HUDEP-2 (cell line): Measurements from ENCODE around the gene NUDT3.

Source experiments
- DNase-seq, 76 experiments: peaks; one replicate each; lab custom pipeline; 2025; ENCODE audit not compliant: unreplicated experiment in 76 of 76; lab: John Stamatoyannopoulos, UW

NUDT3 gene

DNA sequence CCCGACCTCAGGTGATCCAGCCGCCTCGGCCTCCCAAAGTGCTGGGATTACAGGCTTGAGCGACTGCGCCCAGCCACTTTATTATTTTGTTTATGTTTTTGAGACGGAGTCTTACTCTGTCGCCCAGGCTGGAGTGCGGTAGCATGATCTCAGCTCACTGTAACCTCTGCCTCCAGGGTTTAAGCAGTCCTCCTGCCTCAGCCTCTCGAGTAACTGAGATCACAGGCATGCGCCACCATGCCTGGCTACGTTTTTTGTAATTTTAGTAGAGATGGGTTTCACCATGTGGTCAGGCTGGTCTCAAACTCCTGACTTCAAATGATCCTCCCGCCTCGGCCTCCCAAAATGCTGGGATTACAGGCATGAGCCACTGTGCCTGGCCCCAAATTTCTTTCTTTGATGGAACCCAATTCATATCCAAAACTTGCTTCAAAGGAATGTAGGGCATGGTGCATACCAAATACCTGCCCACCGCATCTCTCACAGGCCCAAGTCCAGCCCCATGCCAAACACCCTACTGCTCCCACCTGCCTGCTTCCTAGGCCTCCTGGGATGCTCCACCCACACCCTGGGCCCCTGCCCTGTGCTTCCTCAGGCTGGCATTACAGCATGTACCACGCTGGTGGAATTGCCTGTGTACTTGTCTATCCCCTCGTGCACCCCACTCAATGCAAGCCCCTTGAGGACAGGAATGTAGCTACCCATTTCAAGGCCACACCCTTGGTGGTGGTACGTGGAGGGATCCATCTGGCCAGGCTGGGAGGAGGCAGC lies 160.7 kb downstream of the NUDT3 start:
- DNase-seq, result no peak

DNA sequence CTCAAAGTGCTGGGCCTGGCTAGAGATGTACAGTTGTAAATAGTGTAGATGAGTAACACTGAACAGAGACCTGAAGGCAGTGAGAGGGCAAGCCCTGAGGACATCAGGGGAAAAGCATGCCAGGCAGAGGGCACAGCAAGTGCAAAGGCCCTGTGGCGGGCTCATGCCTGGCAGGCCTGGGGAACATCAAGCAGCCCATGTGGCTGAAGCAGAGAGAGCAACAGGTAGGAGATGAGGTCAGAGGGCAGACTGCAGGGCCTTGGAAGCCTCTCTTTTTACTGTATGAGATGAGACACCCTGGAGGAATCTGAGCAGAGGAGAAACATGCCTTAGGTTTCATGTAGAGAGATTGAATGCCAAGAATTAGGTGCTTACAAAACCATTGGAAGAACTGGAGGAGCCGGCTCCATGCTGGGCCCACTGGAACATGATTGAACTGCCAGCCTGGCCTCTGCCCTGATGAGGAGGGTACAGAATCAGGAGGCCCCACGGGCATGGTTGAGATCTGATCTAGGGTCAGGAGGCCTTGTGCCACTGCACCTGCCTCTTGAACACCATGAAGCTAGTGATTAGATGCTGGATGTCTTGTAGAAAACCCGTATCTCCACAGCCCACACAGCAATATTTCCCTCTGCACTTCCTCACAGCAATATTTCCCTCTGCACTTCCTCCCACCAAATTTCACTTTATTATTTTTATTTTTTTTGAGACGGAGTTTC lies 161.7 kb downstream of the NUDT3 start:
- DNase-seq, result peak in 5 of 76 experiments; percentile 22 to 55 (median 34)

DNA sequence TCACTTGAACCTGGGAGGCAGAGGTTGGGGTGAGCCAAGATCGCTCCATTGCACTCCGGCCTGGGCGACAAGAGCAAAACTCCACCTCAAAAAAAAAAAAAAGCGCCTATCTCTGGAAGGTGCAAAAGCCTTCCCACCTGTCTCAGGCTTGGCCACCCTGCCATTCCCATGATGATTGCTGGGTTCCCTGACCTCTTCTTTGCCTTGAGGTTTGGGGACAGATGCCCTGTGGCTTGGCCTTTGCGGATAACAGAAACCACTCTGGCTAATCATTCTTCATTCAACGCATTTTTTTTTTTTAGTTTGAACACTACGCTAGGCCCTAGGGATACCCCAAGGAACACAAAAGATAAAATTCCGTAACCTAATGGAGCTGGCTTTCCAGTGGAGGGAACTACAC lies 162.6 kb downstream of the NUDT3 start:
- no peak for DNase-seq
